KMS-11 (cell line): ENCODE measurements around the gene CBX8.

Source experiments
- H2AFZ ChIP-seq: fragments of 200-600 bp; sonication (generic); 2 replicates; pipeline ENCODE4 v1.6.1; 2016; ENCODE audit warnings: antibody characterized with exemption, mixed run types, low read depth
- H3K27ac ChIP-seq: fragments of 200-600 bp; sonication (generic); 2 replicates; pipeline ENCODE4 v1.6.1; 2016; ENCODE audit warnings: mild to moderate bottlenecking, mixed run types
- H3K27me3 ChIP-seq: fragments of 200-600 bp; sonication (generic); 2 replicates; pipeline ENCODE4 v1.6.1; 2017; ENCODE audit warnings: mild to moderate bottlenecking, low read depth, mixed run types, moderate library complexity; ENCODE audit not compliant: insufficient read depth
- H3K36me3 ChIP-seq: fragments of 200-600 bp; sonication (generic); 2 replicates; pipeline ENCODE4 v1.6.1; 2017; ENCODE audit warnings: mild to moderate bottlenecking, mixed run types; ENCODE audit not compliant: insufficient read depth
- H3K4me1 ChIP-seq: fragments of 200-600 bp; sonication (generic); 2 replicates; pipeline ENCODE4 v1.6.1; 2016; ENCODE audit warnings: mild to moderate bottlenecking, low read depth, mixed run types; ENCODE audit not compliant: poor library complexity, severe bottlenecking
- H3K4me2 ChIP-seq: fragments of 200-600 bp; sonication (generic); 2 replicates; pipeline ENCODE4 v1.7.0; 2016; ENCODE audit warnings: mild to moderate bottlenecking, mixed run types
- H3K4me3 ChIP-seq: fragments of 200-600 bp; sonication (generic); IDR thresholded peaks from 2 replicates; pipeline ENCODE4 v1.6.1; 2017; ENCODE audit warnings: low read depth, low read length, mixed read lengths; ENCODE audit not compliant: insufficient read depth
- H3K79me2 ChIP-seq: fragments of 200-600 bp; sonication (generic); 2 replicates; pipeline ENCODE4 v1.6.1; 2016; ENCODE audit warnings: low read depth, mixed run types; ENCODE audit not compliant: insufficient read depth
- H3K9ac ChIP-seq: fragments of 200-600 bp; sonication (generic); 2 replicates; pipeline ENCODE4 v1.6.1; 2016; ENCODE audit warnings: mild to moderate bottlenecking, mixed run types
- H4K20me1 ChIP-seq: fragments of 200-600 bp; sonication (generic); 2 replicates; pipeline ENCODE4 v1.6.1; 2016; ENCODE audit warnings: mild to moderate bottlenecking, mixed run types; ENCODE audit not compliant: insufficient read depth
- CTCF ChIP-seq: fragments of 200-600 bp; sonication (generic); conservative IDR thresholded peaks from 2 replicates; pipeline ENCODE4 v1.6.1; 2017; ENCODE audit warnings: low read depth, mild to moderate bottlenecking, antibody characterized with exemption, low read length, moderate library complexity, mixed read lengths

CBX8 gene

GRCh38 chr17:79745641-79746105, 51.2 kb downstream of the CBX8 start:
- Histone ChIP-seq H3K4me2 (peak overlapping the region; percentile 53; the same call in 1 of the 2 replicates), H3K4me1 (peaks cover 15% of the 10 kb centered on the region), H4K20me1 (no peaks in the 10 kb centered on the region), H2AFZ (no peak overlapping the region), H3K27ac (no peak overlapping the region), H3K79me2 (no peaks in the 10 kb centered on the region), H3K9ac (no peak overlapping the region), H3K4me3 (no peak overlapping the region), H3K36me3 (no peaks in the 10 kb centered on the region), H3K27me3 (peaks cover 52% of the 10 kb centered on the region)
- TF ChIP-seq CTCF = no peak

DNA sequence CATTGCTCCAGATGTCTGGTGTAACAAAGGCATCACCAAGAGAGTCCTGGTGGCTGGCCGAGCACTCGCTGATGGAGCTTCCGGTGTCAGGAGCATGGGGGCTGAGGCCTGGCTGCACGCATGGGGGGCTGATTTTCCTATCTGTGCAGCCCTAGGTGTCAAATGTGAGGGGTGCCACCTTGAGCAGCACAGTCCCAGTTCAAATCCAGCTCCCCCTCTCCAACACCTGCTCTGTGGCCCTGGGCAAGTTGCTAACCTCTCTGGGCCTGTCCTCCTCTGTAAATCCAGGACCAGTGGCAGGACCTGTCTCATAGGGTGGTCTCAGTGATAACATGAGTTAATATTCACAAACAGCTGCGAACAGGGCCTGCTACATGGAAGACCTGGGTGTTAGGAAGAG, 53.3 kb downstream of the CBX8 start:
- Histone ChIP-seq H3K79me2 (no peaks in the 10 kb centered on the region), H3K4me1 (peaks cover 12% of the 10 kb centered on the region), H4K20me1 (no peaks in the 10 kb centered on the region), H3K4me2 (no peak overlapping the region), H3K9ac (no peak overlapping the region), H3K36me3 (no peaks in the 10 kb centered on the region), H3K27ac (no peak overlapping the region), H3K4me3 (no peak overlapping the region), H3K27me3 (peaks cover 56% of the 10 kb centered on the region), H2AFZ (no peak overlapping the region)
- no peak for TF ChIP-seq CTCF

- H3K4me2 ChIP-seq = no peak overlapping the region
- H3K4me3 ChIP-seq = no peak overlapping the region
- peaks cover 12% of the 10 kb centered on the region for H3K4me1 ChIP-seq
Measured at GRCh38 chr17:79742951-79743476, 53.9 kb downstream of the CBX8 start.

GRCh38 chr17:79742589-79742918, 54.3 kb downstream of the CBX8 start:
- Histone ChIP-seq H3K4me3 (no peak overlapping the region), H3K4me1 (peaks cover 12% of the 10 kb centered on the region), H3K79me2 (no peaks in the 10 kb centered on the region), H2AFZ (no peak overlapping the region), H3K9ac (no peak overlapping the region), H3K36me3 (no peaks in the 10 kb centered on the region), H3K4me2 (no peak overlapping the region), H4K20me1 (no peaks in the 10 kb centered on the region), H3K27ac (no peak overlapping the region), H3K27me3 (peaks cover 66% of the 10 kb centered on the region)
- TF ChIP-seq CTCF = no peak

More at GRCh38 chr17:79742951-79743476, 53.9 kb downstream of the CBX8 start:
- H3K9ac ChIP-seq = no peak overlapping the region
- H3K36me3 ChIP-seq = no peaks in the 10 kb centered on the region
- no peak overlapping the region for H2AFZ ChIP-seq
- no peak for TF ChIP-seq CTCF
- peaks cover 61% of the 10 kb centered on the region for H3K27me3 ChIP-seq
- no peak overlapping the region for H3K27ac ChIP-seq
- no peaks in the 10 kb centered on the region for H3K79me2 ChIP-seq
- no peaks in the 10 kb centered on the region for H4K20me1 ChIP-seq
